ENCODE data around the gene AGAP1.
"Not testable (repeated sequence)": the region's sequence is repeated elsewhere in the genome, so short reads cannot be mapped to it uniquely, and the experiment has no call there.

The AGAP1 gene

DNA sequence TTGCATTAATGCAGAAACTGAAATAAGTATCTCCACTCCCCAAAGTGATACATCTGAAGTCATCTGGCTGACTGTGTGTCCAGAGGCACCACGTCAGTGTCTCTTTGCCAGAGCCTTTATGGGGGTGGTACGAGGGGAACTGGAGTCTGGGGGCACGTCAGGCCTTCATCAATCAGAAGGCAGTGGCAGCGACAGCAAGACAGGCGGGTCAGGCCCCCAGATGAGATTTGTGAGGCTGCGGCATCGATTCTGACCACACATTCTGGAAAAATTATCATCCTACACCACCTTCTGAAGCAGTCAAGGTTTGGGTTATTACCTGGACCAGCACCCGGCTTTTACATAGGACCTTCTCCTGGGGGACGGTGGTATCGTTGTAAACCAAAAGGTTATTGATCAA, 450.7 kb downstream of the AGAP1 start:
- TF ChIP-seq, protein P1, sequence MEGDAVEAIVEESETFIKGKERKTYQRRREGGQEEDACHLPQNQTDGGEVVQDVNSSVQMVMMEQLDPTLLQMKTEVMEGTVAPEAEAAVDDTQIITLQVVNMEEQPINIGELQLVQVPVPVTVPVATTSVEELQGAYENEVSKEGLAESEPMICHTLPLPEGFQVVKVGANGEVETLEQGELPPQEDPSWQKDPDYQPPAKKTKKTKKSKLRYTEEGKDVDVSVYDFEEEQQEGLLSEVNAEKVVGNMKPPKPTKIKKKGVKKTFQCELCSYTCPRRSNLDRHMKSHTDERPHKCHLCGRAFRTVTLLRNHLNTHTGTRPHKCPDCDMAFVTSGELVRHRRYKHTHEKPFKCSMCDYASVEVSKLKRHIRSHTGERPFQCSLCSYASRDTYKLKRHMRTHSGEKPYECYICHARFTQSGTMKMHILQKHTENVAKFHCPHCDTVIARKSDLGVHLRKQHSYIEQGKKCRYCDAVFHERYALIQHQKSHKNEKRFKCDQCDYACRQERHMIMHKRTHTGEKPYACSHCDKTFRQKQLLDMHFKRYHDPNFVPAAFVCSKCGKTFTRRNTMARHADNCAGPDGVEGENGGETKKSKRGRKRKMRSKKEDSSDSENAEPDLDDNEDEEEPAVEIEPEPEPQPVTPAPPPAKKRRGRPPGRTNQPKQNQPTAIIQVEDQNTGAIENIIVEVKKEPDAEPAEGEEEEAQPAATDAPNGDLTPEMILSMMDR (IDR thresholded peaks at IDR 0.05; ENCODE audit: control extremely low read depth, extremely low read depth, low read depth, missing control alignments) = no peak
- no peak for DNase-seq (ENCODE audit: extremely low spot score)
- ChIA-PET CTCF (interaction anchor here (1.4 kb wide), 1 partner anchor 12 kb away, joined by 3 read pairs; no protein-coding TSS in a partner anchor), POLR2A (no interaction called here)

DNA sequence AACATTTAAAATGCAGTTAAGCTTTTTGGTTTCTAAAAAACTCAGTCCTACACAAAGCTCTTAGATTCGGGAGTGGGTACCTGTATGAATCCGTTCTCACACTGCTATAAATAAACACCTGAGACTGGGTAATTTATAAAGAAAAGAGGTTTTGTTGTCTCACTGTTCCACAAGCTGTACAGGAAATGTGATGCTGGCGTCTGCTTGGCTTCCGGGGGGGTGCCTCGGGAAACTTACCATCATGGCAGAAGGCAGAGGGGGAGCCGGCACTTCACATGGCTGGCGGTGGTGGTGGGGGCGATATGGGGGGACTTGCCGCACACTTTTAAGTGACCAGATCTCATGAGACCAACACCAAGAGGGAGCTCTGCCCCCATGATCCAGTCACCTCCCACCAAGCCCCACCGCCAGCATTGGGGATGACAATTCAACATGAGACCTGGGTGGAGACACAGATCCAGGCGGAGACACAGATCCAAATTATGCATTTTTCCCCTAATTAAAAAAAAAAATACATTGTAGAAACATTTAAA, 451.8 kb downstream of the AGAP1 start:
- CTCF ChIA-PET = interaction anchor here (1.4 kb wide), 1 partner anchor 11 kb away, joined by 3 read pairs; no protein-coding TSS in a partner anchor

DNA sequence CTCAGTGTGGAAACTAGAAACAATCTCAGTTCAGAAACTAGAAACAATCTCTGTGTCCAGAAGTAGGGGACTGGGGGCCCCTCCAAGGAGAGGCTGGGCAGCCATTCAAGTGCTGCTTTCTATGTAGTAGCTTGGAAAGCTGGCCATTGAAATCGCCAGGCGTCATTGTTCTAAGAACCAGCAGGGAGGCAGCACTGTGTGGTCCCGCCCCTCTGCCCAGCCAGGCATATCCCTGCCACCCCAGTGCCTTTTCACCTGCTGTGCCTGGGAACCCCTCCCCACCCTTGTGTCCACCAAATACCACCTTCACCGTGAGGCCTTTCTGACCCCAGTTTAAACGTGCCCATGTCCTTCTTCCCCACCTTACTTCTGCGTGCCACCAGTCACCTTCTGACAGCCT, 452.7 kb downstream of the AGAP1 start:
- POLR2A ChIA-PET = no interaction called here
- TF ChIP-seq, protein P1 (IDR thresholded peaks at IDR 0.05; ENCODE audit: control extremely low read depth, extremely low read depth, low read depth, missing control alignments) = no peak
- DNase-seq (ENCODE audit: extremely low spot score) = no peak
- CTCF ChIA-PET = no interaction called here

More for the DNA sequence above, 451.8 kb downstream of the AGAP1 start:
- DNase-seq (ENCODE audit: extremely low spot score) = no peak
- POLR2A ChIA-PET = no interaction called here
- TF ChIP-seq, protein P1 (IDR thresholded peaks at IDR 0.05; ENCODE audit: control extremely low read depth, extremely low read depth, low read depth, missing control alignments) = no peak

DNA sequence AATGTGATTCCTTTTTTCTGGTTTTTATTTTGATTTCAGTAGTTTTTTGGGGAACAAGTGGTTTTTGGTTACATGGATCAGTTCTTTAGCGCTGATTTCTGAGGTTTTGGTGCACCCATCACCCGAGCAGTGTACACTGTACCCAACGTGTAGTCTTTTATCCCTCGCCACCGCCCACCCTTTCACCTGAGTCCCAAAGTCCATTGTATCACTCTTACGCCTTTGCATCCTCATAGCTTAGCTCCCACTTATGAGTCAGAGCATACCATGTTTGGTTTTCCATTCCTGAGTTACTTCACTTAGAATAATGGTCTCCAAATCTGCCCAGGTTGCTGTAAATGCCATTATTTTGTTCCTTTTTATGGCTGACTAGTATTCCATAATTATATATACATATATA, 453.2 kb downstream of the AGAP1 start:
- DNase-seq (ENCODE audit: extremely low spot score); CTCF ChIA-PET: not testable (repeated sequence)

DNA sequence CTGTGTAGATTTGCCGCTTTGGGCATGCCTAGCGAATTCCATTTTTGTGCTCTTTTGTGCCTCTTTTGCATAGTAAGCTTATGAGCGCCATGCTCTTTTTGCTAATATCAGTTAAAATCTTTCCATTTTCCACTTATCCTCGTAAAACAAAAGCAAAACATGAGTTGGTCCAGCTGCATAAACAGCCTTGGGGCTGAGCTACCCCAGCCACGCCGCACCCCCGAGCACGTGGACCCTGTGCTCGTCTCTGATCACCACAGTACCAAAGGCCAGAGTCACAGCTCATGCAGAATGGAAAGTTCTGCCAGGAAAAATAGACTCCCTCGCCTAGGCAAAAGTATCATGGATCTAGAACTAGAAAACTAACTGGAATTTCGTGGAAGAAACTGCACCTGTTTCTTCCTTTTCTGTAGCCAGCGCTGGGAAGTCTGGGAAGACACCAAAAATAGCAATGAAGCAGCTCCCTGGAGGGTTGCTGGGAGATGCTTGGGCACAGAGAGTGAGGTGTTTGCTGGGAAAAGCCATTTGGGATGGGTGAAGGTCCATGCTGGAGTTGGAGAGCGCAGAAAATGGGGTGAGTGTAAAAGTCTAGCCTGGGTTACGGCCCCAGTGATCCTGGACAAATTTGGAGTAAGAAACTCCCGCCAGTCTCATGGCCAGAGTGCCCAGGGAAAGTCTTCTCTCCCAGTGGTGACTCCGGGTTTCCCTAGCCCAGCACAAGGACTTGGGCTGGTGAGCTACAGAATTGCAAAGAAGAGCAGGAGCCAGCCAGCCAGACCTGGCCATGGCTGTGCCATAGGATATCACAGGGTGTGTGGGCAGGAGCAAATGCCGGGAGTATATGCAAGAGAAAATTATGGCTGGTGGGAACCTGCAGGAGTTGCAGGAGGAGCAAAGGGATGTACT, 456.0 kb downstream of the AGAP1 start:
- TF ChIP-seq, protein P1 (IDR thresholded peaks at IDR 0.05; ENCODE audit: control extremely low read depth, extremely low read depth, low read depth, missing control alignments) = no peak
- CTCF ChIA-PET = no interaction called here
- POLR2A ChIA-PET = no interaction called here
- DNase-seq (ENCODE audit: extremely low spot score) = no peak

More for the DNA sequence above, 453.2 kb downstream of the AGAP1 start:
- POLR2A ChIA-PET = not testable (repeated sequence)

DNA sequence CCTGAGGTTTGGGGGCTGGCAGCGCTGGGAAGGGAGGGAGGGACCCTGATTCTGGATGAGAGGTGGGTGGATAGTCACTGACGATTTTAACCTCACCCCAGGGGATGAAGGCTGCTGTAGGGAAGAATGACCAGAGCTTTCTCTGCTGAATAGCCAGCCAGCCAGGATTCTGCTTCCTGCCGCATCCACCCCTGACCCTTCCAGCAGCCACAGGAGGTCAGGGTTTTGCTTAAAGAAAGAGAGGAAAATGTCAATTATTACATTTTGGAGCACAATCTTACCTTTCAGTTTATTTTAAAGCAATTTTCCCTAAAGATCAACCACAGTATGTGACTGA, 456.6 kb downstream of the AGAP1 start:
- TF ChIP-seq, protein P1 (IDR thresholded peaks at IDR 0.05; ENCODE audit: control extremely low read depth, extremely low read depth, low read depth, missing control alignments) = no peak
- ChIA-PET POLR2A (no interaction called here), CTCF (no interaction called here)

DNA sequence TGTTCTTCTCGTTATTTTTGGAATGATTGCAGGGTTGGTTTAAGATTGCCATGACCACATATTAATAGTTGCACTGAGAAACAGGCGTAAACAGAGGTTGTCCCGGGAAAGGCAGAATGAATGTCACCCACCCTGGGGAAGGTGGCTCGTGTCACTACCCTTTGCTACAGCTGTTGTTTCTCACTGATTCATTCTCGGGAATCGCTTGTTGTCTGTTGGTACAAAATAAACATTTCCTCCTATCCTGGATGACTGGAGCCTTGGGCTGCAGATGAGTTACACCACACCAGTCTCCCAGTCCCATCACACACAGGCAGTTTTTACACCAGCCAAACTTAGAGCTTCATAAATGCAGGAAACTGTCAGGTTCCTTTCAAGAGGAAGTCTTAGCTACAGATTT, 457.6 kb downstream of the AGAP1 start:
- POLR2A ChIA-PET = no interaction called here
- DNase-seq (ENCODE audit: extremely low spot score) = no peak
- TF ChIP-seq, protein P1 (IDR thresholded peaks at IDR 0.05; ENCODE audit: control extremely low read depth, extremely low read depth, low read depth, missing control alignments) = no peak
- CTCF ChIA-PET = no interaction called here

More for the DNA sequence above, 456.6 kb downstream of the AGAP1 start:
- DNase-seq (ENCODE audit: extremely low spot score) = no peak

Data from GM10248 (cell line).